IMR-90 (cell line): Measurements from ENCODE around the gene ZFP92. TPM values are rescaled to one million over a fixed set of nuclear protein-coding genes. Genes with fewer than 3 reads are reported as not detected.
"Not testable (repeated sequence)": the region's sequence is repeated elsewhere in the genome, so short reads cannot be mapped to it uniquely, and the experiment has no call there.

Source experiments
- ATAC-seq: fragments of 200-7000 bp; cut with Tn5 transposase; 2 replicates; pipeline ENCODE4 v1.9.1; 2020; ENCODE audit warnings: low read depth, mild to moderate bottlenecking, moderate library complexity
- BruUV-seq: library from RNA; stranded (reverse); fragments of 400-500 nt; replicated peaks from 2 replicates; lab custom pipeline; 2021; lab: Mats Ljungman, UMichigan
- CTCF ChIA-PET: fragments of 300-600 bp; formaldehyde crosslinking; extraction: SDS; loops from one replicate; lab custom pipeline; 2021; ENCODE audit warnings: antibody characterized with exemption; lab: Yijun Ruan, JAX
- POLR2A ChIA-PET: fragments of 300-600 bp; sonication (Branson Sonifier 250); formaldehyde crosslinking; loops from one replicate; lab custom pipeline; 2022; ENCODE audit warnings: antibody characterized with exemption; ENCODE audit not compliant: unreplicated experiment; lab: Charles Lee
- DNase-seq: peaks from one replicate; pipeline ENCODE4 v3.0.0; 2013
- H2AFZ ChIP-seq: replicated peaks from 2 replicates; pipeline ENCODE3; 2013; ENCODE audit warnings: low read length, mild to moderate bottlenecking; ENCODE audit not compliant: poor library complexity
- H2AK5ac ChIP-seq: 2 replicates; pipeline ENCODE4 v1.6.1; 2013; ENCODE audit warnings: low read depth, low read length, inconsistent platforms
- H2AK9ac ChIP-seq: replicated peaks from 2 replicates; pipeline ENCODE3; 2013; ENCODE audit warnings: mild to moderate bottlenecking, low read depth, low read length, moderate library complexity; ENCODE audit not compliant: poor library complexity
- H2BK120ac ChIP-seq: 2 replicates; pipeline ENCODE4 v1.6.1; 2013; ENCODE audit warnings: low read depth, low read length, inconsistent platforms
- H2BK15ac ChIP-seq: 3 replicates; pipeline ENCODE4 v1.6.1; 2013; ENCODE audit warnings: low read depth, low read length, inconsistent platforms
- H2BK20ac ChIP-seq: 2 replicates; pipeline ENCODE4 v1.6.1; 2013; ENCODE audit warnings: low read depth, mild to moderate bottlenecking, inconsistent platforms, low read length, moderate library complexity
- H2BK5ac ChIP-seq: 2 replicates; pipeline ENCODE4 v1.6.1; 2013; ENCODE audit warnings: mild to moderate bottlenecking, low read depth, low read length, inconsistent platforms; ENCODE audit not compliant: poor library complexity, severe bottlenecking
- H3K14ac ChIP-seq: replicated peaks from 2 replicates; pipeline ENCODE4 v1.6.1; 2013; ENCODE audit warnings: low read depth, low read length, inconsistent platforms
- H3K18ac ChIP-seq: 2 replicates; pipeline ENCODE4 v1.6.1; 2013; ENCODE audit warnings: low read depth, low read length, control low read depth
- H3K23ac ChIP-seq: 2 replicates; pipeline ENCODE4 v1.6.1; 2013; ENCODE audit warnings: low read depth, low read length, inconsistent platforms
- H3K27ac ChIP-seq: 2 replicates; pipeline ENCODE4 v1.5.1; 2013; ENCODE audit warnings: mild to moderate bottlenecking, control low read depth, low read length; ENCODE audit not compliant: insufficient read depth
- H3K27me3 ChIP-seq: 2 replicates; pipeline ENCODE4 v1.6.1; 2013; ENCODE audit warnings: low read length; ENCODE audit not compliant: control insufficient read depth, insufficient read depth
- H3K36me3 ChIP-seq: 2 replicates; pipeline ENCODE4 v1.6.1; 2013; ENCODE audit warnings: low read length, mixed read lengths; ENCODE audit not compliant: control insufficient read depth, insufficient read depth
- H3K4ac ChIP-seq: 2 replicates; pipeline ENCODE4 v1.6.1; 2013; ENCODE audit warnings: low read depth, low read length, inconsistent platforms
- H3K4me1 ChIP-seq: 2 replicates; pipeline ENCODE4 v1.6.1; 2013; ENCODE audit warnings: low read length, mixed read lengths; ENCODE audit not compliant: control insufficient read depth, insufficient read depth
- H3K4me2 ChIP-seq: 2 replicates; pipeline ENCODE4 v1.6.1; 2013; ENCODE audit warnings: low read depth, mild to moderate bottlenecking, control low read depth, low read length, moderate library complexity
- H3K4me3 ChIP-seq: 2 replicates; pipeline ENCODE4 v1.5.1; 2013; ENCODE audit warnings: low read depth, mild to moderate bottlenecking, control low read depth, low read length, moderate library complexity; ENCODE audit not compliant: insufficient read depth
- H3K56ac ChIP-seq: 2 replicates; pipeline ENCODE4 v1.6.1; 2013; ENCODE audit warnings: low read length, inconsistent platforms; ENCODE audit not compliant: insufficient read depth; ENCODE audit errors: extremely low read depth
- H3K79me1 ChIP-seq, 2 experiments: 2 replicates each; pipeline ENCODE4 v1.6.1; 2013; ENCODE audit warnings: low read length in 2 of 2, inconsistent platforms in 1 of 2, low read depth in 1 of 2
- H3K9ac ChIP-seq: 2 replicates; pipeline ENCODE4 v1.6.1; 2013; ENCODE audit warnings: low read depth, low read length, control low read depth
- H3K9me1 ChIP-seq: 2 replicates; pipeline ENCODE4 v1.6.1; 2013; ENCODE audit warnings: low read length, inconsistent platforms; ENCODE audit not compliant: insufficient read depth
- H3K9me3 ChIP-seq: 2 replicates; pipeline ENCODE4 v1.6.1; 2013; ENCODE audit warnings: low read length; ENCODE audit not compliant: control insufficient read depth, insufficient read depth
- H4K20me1 ChIP-seq: 2 replicates; pipeline ENCODE4 v1.6.1; 2013; ENCODE audit warnings: low read length, inconsistent platforms; ENCODE audit not compliant: insufficient read depth
- H4K5ac ChIP-seq: 2 replicates; pipeline ENCODE4 v1.6.1; 2013; ENCODE audit warnings: mild to moderate bottlenecking, low read depth, low read length, control low read depth
- H4K8ac ChIP-seq, 2 experiments: 2 replicates each; pipeline ENCODE4 v1.6.1; 2013; ENCODE audit warnings: low read depth in 2 of 2, low read length in 2 of 2, control low read depth in 1 of 2, inconsistent platforms in 1 of 2
- H4K91ac ChIP-seq: 2 replicates; pipeline ENCODE4 v1.6.1; 2013; ENCODE audit warnings: low read depth, low read length, inconsistent platforms; ENCODE audit not compliant: insufficient read depth
- MAZ ChIP-seq: IDR thresholded peaks from 2 replicates; pipeline ENCODE4 v1.6.1; 2012; ENCODE audit warnings: low read depth, mild to moderate bottlenecking, low read length, improper control_type of control experiment, moderate library complexity, borderline replicate concordance
- RCOR1 ChIP-seq: IDR thresholded peaks from 2 replicates; pipeline ENCODE4 v1.6.1; 2012; ENCODE audit warnings: mild to moderate bottlenecking, low read length, improper control_type of control experiment; ENCODE audit not compliant: insufficient replicate concordance
- WGBS, 2 experiments: methylation state at CpG; one replicate each; pipeline versions ENCODE4 v1.1.5 to v1.1.7; 2013; ENCODE audit warnings: missing lambda C conversion rate in 2 of 2; ENCODE audit not compliant: insufficient read length in 1 of 2; ENCODE audit errors: extremely low coverage in 2 of 2; 5-methylcytosine and 5-hydroxymethylcytosine counted together
- dilution Hi-C: fragments of 300-500 bp; cut with HindIII; formaldehyde crosslinking; loops from one replicate; pipeline ENCODE4 v1.14.3; 2018; ENCODE audit warnings: low sequenced_read_pairs; ENCODE audit not compliant: unreplicated experiment
- in situ Hi-C: fragments of 300-500 bp; cut with MboI; formaldehyde crosslinking; loops from 3 replicates; pipeline ENCODE4 v1.14.3; 2019; ENCODE audit warnings: low sequenced_read_pairs, inconsistent platforms, mixed read lengths
- intact Hi-C: fragments of 100-400 bp; cut with micrococcal nuclease; formaldehyde crosslinking; loops from 2 replicates; pipeline ENCODE4 v1.10.0; 2022
- polyA plus RNA-seq, 3 experiments: library from polyadenylated mRNA; depleted of rRNA; stranded (reverse); fragments of >200 nt; gene quantifications; 2 replicates each; pipeline ENCODE4 v1.2.3, GENCODE V29; 2012; ENCODE audit warnings: low replicate concordance in 1 of 3
- total RNA-seq: library from RNA; depleted of rRNA; stranded (reverse); fragments of >200 nt; gene quantifications from 2 replicates; pipeline ENCODE4 v1.2.3, GENCODE V29; 2012

Gene ZFP92
- total and polyA plus RNA-seq, 2 of the 4 experiments (the other 2 are of a cell fraction) = under 0.01 to 0.03 TPM

DNA sequence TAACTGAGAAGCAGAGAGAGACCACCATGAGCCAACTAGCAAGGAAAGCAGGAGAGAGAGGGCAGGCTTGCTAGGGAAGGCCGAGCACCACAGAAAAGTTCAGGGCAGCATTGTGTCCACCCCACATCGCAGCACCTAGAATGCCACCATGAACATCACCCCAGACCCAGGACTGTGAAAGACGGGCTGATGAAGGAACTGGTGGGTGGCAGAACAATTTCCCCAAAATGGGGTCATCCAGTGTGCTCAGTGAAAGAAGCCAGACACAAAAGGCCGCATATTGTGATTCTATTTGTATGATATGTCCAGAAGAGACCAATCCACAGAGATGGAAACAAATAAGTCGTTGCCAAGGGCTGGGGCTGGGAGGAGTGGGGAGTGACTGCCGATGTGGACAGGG is 26.9 kb upstream of the ZFP92 start:
- no peak overlapping the region for H3K18ac ChIP-seq
- TF ChIP-seq MAZ = no peak
- TF ChIP-seq RCOR1 = no peak
- no peaks in the 10 kb centered on the region; the same call in 1 of the 2 replicates for H3K9me3 ChIP-seq
- intact Hi-C loops = no loop called here
- H2BK15ac ChIP-seq = no peak overlapping the region
- dilution Hi-C loops = no loop called here
- H2AFZ ChIP-seq = no peak overlapping the region
- no peak overlapping the region for H3K4me2 ChIP-seq
- no peak overlapping the region for H2AK9ac ChIP-seq
- H3K27ac ChIP-seq = no peak overlapping the region
- no peak overlapping the region for H3K9ac ChIP-seq
- H4K20me1 ChIP-seq = no peaks in the 10 kb centered on the region
- no peak overlapping the region for H4K5ac ChIP-seq
- no peak overlapping the region for H3K4ac ChIP-seq
- H3K79me1 ChIP-seq = no peaks in the 10 kb centered on the region
- no peak overlapping the region for H2BK120ac ChIP-seq
- peaks cover 2% of the 10 kb centered on the region; the same call in 1 of the 2 replicates for H3K4me1 ChIP-seq
- POLR2A ChIA-PET = no interaction called here
- H3K4me3 ChIP-seq = no peak overlapping the region
- H2BK20ac ChIP-seq = no peak overlapping the region
- no peak overlapping the region for H2BK5ac ChIP-seq
- H3K14ac ChIP-seq = no peak overlapping the region
- ATAC-seq (no peak), DNase-seq (no peak)
- peaks cover 8% of the 10 kb centered on the region for H3K27me3 ChIP-seq
- BruUV-seq = no TSS peak
- no peak overlapping the region for H3K23ac ChIP-seq
- no peak overlapping the region for H2AK5ac ChIP-seq
- H3K9me1 ChIP-seq = no peaks in the 10 kb centered on the region
- no peak overlapping the region for H3K56ac ChIP-seq
- WGBS, 2 experiments = 63% methylated on average over 1 of the region's 6 CpGs; no CpG with 5 or more reads in 1 of the 2 experiments
- no peaks in the 10 kb centered on the region for H3K36me3 ChIP-seq
- CTCF ChIA-PET = no interaction called here
- in situ Hi-C loops = no loop called here
- H4K91ac ChIP-seq = no peak overlapping the region
- H4K8ac ChIP-seq = no peak overlapping the region

DNA sequence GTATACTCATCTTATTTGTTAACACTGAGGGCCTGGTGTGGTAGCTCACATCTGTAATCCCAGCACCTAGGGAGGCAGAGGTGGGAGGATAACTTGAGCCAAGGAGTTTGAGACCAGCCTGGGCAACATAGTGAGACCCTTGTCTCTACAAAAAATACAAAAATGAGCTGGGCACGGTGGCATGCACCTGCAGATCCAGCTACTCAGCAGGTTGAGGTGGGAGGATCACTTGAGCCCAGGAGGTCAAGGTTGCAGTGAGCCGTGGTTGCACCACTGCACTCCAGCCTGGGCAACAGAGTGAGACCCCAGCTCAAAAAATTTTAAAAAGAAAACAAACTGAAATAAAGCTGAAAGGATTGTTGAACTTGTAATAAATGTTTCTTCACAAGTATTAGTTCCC is 26.3 kb upstream of the ZFP92 start:
- H3K36me3 ChIP-seq, H3K18ac ChIP-seq, H3K9me1 ChIP-seq, ATAC-seq, H2BK120ac ChIP-seq, H3K4me2 ChIP-seq, H3K79me1 ChIP-seq, H3K23ac ChIP-seq, H2BK5ac ChIP-seq, in situ Hi-C loops, H2AK5ac ChIP-seq, H2AK9ac ChIP-seq, H4K5ac ChIP-seq, H3K9ac ChIP-seq, H3K56ac ChIP-seq, H4K91ac ChIP-seq, H3K4me3 ChIP-seq, H2BK20ac ChIP-seq, H4K20me1 ChIP-seq, H3K27ac ChIP-seq, H2BK15ac ChIP-seq, H3K4me1 ChIP-seq, H3K27me3 ChIP-seq, H4K8ac ChIP-seq, POLR2A ChIA-PET, H3K14ac ChIP-seq, H2AFZ ChIP-seq, H3K9me3 ChIP-seq, H3K4ac ChIP-seq, intact Hi-C loops, DNase-seq, BruUV-seq, dilution Hi-C loops: not testable (repeated sequence)
- CTCF ChIA-PET = interaction anchor here (1.0 kb wide), 1 partner anchor 25 kb away, joined by 4 read pairs; no protein-coding TSS in a partner anchor
- WGBS, 2 experiments = no CpG with 5 or more reads among the region's 2 CpGs
